ENCODE measurements around the gene EXOC3L1.
A peak's percentile ranks its signal among the peaks of the same experiment; 100 is the strongest.

The EXOC3L1 gene

DNA sequence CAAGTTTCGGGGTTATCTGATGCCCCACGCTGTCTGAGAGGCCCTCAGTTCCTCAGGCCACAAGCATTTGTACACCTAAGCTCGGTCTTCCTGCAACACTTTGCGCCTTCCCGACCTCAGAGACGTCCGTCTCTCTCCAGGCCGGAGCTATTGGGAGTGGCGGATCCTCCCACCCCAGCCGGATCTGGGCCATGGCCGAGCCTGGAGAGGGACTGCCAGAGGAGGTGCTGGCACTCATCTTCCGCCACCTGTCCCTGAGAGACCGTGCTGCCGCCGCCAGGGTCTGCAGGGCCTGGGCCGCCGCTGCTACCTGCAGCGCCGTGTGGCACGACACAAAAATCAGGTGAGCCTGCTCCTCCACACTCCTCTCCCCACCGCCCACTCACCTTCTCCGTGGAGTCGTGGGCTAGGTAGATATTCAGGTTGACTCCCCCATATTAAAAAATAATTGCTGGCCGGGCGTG, 28.3 kb downstream of the EXOC3L1 start:
- DNase-seq: no peak

DNA sequence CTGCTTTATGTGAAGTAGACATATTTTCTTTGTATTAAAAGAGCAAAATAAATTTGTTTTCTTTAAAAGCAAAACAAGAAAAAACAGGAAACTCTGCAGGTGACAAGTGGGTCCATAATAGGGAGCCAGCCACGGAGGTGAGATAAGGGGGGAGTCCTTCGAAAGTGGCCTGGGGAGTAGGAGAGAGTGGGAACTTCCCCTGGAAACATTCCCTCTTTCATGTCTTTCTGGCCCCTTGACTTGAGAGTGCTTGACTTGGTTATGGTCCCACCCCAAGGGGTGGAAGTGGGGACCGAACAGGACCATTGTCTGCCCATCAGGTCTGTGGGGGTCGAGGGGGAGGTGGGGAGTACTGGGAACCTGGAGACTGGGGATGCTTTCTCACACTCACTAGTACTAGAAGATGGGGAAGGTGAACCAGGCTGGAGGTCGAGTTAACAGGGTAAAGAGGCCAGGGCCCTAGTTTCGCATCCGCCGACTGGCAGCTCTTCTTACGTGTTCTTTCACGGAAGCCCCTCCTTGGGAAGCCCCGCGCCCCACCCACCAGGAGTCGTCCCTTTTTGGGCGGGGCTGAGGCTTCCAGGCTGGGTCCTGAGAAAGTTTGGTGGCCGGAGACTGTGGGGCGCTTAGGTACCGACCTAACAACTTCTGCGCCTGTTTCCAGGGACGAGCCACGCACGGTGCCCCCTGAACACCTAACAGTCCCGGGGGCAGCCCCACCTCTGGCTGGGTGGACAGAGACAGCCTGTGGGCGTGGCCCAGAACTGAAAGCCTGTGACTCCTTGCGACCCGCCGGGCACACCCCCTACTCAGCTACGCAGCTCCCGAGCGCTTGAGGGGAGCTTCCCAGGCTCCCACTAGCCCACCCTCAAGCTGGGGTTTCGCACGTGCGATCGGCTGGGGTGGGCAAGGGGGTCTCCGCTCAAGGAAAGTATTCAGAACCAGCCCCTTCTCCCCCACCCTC, 31.0 kb downstream of the EXOC3L1 start:
- DNase-seq: no peak

DNA sequence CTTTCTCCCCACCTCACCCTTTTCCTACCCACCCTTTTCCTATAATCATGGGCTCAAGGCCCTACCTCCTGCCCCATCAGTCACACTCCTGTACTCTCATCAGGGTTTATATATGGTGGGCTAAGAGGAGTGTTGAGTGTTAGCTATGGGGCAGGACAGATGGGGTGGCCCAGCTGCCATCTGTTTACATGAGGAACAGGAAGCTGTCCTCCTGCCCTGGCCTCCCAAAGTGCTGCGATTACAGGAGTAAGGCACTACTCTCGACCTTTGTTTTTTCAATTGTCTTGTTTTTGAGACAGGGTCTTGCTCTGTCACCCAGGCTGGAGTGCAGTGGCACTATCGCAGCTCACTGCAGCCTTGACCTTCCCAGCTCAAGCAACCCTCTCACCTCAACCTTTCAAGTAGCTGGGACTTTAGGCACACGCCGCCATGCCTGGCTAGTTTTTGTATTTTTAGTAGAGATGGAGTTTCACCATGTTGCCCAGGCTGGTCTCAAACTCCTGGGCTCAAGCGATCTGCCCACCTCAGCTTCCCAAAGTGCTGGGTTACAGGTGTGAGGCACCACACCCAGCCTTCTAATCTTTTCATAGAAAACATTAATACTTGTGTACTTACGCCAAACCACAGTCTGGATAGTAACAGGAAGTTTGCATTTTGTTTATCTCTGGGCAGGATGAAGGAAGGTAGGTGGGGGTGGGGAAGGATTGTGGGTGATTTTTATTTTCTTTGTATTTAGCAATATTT, 31.9 kb downstream of the EXOC3L1 start:
- DNase-seq: no peak

DNA sequence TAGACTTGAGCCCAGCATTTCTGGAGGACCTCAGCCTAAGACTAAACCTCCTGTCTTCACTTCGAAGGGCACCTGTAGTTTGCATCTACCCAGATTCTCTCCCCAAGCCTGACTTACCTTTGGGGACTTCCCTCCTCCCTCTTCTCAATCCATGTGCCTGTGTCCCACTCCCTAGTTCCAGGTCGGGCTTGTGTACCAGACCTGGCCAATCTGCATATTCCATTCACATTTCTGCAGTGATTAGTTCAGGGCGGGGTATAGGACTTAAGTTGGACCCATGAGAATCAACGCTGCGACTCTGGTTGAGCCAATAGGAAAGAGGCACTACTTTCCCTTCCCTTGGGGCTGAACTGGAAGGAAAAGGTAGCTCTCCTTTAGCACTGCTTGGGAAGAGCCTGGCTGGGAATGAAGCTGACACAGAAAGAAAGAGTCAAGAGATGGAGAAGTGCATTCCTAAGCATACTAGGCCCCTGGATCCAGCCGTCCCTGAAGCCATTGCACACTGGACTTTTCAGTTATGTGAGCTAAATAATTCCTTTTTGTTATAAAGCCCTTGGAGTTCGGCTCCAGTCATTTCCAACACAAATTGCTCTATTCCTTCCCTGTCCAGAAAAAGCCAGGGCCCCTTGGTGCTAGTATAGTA, 32.7 kb downstream of the EXOC3L1 start:
- no peak for DNase-seq

DNA sequence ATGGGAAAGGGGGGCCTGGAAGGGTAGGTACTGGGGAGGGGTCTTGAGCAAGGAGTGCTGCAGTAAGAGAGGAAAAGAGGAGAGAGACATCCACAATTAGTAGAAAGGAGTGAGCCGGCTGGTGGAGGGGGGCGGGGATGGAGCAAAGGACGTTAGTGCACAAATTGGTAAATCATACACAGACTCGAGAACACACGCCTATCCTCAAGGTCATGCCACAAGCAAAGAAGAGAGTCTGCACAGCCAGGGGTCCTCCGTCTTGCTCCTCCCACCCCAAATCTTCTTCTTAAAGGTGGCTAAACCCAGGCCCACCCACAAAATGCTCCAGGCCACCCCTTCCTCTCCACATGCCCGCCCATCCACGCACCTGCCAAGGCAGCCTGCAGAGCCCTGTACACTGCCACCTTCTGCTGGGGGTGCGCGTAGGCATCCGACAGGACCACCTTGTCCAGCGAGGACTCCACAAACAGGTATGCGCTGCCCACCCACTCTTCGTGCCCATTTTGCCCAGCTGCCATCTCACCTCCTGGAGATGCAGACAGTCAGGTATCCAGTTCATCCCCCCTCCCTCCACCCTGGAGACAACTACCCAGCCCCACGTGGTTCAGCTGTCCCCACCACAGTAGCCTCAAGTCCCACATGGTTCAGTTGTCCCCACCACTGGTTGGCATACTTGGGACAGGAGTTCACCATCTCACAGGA, 33.6 kb downstream of the EXOC3L1 start:
- DNase-seq: no peak

DNA sequence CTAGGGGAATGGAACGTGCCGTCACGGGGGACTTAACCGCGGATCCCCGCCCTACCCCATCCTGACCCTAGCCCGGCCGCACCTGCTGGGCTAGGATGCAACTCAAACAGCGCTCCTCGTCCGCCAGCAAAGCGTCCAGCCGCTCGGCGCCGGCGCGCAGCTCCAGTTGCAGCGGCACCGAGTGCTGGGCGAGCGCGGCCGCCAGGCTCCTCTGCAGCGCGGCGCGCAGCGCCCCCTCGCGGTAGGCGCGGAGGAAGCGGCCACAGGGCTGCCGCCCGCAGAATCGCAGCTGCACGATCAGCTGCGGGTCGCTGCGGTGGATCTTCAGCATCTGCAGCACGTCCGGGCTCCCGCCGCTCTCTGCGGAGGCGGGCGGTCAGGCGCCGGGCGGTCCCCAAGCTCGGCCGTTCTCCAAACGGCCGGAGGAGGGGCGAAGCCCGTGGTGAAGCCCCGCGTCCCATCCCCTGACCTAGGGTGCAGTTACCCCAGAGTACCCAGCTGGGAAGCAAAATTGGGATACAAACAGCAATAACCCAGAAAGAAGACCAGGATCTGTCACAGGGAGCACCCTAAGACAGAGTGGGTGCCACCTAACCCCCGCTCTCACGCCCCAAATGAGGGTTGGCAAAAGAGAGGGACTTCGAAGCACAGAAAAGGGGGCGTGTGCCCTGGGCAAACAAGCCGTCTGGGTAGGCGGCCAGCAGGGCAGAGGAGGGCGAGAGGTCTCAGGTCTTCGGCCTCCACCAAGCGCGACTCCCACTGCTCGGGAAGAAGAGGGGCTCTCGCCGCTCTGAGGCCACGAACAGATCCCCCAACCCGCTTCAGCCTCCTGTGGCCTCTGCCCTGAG, 34.4 kb downstream of the EXOC3L1 start:
- DNase-seq: peak in 1 of 2 experiments; percentile 7

DNA sequence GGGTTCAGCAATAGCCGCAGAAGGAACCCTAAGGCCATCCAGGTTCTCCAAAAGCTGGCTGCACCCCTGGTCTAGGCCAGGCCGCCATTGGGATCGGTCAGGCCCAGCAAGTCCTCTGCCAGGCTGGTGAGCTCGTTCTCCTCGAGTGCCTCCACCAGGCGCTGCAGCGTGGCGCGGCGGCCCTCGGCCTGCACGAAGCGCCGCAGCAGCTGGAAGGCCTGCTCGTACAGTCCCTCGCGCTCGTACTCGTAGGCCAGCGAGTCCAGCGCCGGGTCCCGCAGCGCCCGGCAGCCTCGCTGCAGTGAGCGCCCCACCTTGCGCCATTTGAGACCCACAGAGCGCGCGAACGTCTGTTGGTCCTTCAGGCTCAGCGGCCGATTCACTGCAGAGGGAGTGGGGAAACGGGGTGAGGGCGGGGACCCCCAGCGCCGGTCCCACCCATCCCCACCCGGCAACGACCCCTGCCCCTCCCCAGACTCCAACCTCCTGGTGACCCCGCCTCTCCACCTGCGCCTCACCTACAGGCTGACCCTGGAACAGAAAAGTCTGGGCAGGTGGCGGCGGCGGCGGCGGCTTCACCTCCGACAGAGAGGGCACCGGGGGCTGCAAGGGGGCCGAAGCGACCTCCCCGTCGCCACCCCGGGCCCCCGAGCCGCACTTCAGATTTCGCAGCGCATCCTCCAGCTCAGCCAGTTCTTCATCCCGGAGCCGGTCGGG, 35.2 kb downstream of the EXOC3L1 start:
- DNase-seq: peak in 1 of 2 experiments; percentile 1

DNA sequence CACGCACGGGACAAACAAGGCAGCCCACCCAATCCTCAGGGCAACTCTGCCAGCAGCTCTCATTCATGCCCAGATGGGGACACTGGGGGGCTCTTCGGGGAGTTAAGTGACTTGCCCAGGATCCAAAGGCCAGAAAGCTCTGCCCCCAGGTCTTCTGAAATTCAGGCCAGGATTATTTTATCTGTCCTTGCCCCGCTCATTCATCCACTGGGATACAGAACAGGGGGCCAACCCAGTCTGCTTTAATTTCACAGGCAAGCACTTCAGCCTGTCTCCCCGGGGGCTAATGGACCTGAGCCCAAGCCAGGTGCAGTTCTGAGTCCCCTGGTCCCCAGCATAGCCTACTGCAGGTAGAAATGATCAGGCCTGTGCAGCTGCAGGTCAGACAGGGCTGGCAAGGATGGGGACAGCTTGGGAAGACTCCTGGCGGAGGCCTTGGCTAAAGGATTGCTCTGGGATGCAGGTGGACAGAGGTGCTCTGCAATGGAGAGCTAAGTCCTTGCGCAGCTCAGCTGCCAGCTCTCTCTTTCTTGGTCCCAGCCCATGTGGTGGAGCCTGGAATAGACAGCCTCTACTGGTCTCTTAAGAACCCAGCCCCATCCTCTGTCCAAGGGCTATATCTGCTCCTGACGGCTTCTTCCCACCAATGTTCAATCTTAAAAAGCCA, 38.4 kb downstream of the EXOC3L1 start:
- no peak for DNase-seq

DNA sequence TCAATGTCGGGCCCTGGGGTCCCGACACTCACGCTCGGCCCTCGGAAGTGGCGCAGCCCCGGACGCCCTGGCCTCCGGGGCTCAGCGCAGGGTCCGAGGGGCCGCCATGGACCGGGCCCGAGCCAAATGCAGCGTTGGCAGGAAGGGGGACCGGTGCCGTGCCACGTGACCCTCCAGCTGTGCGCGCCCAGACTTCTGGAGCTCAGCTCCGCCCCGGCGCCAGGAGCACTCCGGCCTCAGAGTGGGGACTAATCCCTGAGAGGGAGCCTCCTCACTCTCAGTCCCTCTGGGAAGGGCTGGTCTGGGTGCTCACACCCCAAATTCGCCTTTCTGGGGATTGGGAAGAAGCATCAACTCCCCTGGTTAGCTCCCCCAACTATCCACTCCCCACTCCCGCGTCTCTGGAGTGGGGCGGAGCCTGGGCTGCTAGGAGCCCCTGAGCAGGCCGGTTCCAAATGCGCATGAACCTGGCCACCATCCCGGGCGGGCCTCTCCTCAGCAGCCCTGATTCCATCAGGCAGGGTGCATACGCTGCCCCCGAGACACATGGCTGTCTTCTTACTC, 39.0 kb downstream of the EXOC3L1 start, which contains the start of gene B3GNT9:
Gene B3GNT9 (minus strand): TSS at position 166 of the 564 bp plus-strand sequence. CDS start 513 bp downstream, outside the sequence.
- DNase-seq: no peak

DNA sequence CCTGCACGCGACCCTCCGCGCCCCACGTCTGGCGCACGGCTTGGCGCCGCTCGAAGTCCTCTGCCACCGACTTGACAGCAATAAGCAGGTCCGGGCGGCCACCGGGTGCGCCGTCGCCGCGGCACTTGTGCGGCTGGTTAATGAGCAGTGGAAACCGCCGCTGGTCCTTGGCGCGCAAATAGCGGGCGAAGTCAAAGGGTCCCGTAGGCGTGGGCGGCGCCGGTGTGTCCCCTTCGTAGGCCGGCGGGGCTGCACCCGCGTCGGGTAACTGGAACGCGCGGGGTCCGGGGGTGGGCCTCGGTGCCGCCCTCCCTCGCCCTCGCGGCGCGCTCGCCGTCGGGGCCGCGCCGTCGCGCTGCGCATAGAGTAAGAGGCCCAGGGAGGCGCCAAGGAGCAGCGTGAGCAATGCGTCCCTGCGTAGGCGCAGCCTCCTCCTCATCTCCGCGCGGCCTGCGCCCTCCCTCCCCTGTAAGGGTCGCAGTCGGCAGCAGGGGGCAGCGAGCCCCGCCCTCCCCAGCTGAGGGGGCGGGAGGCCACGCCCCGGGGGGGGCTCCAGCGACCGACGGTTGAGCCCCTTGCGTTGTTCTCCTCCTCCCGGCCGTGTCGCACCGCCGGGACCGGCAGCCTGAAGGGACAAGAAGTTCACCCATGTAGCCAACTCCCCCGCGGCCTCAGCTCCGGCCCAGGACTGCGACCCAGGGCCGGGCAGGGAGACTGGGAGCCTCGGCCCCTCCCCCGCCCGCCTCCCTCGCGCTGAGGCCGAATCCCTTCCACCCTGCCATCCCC, 39.7 kb downstream of the EXOC3L1 start:
- DNase-seq: no peak

DNA sequence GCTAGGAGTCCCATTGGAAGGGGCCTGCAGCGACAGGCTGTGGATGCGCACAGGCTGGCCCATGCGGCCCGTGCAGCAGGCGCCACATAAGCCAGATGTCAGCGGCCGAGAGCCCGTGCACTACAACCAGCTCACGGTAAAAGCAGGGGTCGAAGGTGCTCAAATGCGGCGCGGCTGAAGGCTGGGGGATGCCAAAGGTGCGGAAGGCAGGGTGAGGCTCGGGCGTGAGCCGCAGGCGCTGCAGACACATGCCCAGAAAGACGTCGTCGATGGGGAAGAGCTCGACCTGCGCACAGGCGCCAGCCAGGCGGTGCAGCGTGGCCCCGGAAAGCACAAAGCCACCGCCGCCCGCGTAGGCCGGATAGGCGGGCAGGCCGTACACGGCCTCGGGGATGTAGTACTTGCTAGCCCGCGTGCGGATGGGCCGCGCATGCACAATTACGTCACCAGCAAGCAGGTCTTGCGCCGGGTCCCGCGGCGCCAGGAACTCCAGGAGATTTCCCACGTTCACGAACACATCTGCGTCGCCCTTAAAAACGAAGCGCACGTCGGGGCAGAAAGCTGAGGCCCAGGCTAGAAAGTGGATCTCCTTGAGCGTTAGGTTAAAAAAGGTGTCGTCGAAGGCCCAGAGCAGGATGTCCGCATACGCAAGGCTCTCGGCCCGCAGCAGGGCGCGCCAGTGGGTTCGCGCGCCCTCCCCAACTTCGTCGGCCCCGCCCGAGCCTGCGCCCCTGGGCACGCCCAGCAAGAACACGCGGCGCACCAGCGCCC, 40.5 kb downstream of the EXOC3L1 start:
- DNase-seq: no peak

DNA sequence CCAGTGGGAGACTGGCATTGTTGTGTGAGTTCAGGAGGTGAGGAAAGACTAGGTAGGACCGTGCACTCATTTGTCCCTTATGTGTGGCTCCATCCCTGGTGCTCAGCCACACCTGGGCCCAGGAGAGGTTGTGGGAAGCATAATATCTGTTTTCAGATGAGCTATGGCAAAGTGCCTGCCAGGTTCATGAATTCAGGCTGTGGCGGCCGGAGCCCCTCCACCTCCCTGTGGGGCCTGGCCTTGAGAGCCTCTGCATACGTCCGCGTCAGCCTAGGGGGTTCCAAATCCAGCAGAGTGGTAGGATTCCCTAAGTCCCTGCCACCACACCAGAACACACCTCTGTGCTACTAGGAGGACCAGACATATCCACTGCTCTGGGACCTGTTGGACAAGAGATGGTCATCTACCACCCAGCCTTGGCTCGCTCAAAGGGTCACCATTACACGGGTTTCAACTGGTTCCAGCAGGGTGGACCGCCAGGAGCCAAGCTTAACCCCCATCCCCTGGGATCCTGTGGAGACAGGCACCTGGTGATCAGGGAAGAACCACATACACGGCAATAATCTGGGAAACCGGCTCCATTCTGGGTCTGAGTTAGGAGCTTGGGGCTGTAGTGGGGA, 41.2 kb downstream of the EXOC3L1 start:
- DNase-seq: no peak

DNA sequence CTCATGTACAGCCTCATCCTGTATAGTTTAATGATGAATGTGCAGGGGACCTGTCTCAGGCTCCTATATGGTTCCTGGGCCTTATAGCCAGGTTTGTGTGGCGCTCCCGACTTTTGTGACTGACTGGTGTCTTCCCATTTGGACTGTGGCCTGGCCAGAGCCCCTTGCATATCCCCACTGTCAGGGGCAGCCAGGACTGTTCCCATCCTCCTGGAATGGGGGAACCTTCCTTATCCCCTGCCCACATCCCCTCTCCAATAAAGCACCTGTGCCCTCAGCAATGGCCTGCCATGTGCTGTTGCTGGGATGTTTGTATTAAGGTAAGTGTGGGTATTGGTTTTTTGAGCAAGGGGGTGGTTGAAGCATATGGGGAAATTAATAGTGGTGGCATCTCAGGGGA, 41.7 kb downstream of the EXOC3L1 start:
- DNase-seq: no peak

DNA sequence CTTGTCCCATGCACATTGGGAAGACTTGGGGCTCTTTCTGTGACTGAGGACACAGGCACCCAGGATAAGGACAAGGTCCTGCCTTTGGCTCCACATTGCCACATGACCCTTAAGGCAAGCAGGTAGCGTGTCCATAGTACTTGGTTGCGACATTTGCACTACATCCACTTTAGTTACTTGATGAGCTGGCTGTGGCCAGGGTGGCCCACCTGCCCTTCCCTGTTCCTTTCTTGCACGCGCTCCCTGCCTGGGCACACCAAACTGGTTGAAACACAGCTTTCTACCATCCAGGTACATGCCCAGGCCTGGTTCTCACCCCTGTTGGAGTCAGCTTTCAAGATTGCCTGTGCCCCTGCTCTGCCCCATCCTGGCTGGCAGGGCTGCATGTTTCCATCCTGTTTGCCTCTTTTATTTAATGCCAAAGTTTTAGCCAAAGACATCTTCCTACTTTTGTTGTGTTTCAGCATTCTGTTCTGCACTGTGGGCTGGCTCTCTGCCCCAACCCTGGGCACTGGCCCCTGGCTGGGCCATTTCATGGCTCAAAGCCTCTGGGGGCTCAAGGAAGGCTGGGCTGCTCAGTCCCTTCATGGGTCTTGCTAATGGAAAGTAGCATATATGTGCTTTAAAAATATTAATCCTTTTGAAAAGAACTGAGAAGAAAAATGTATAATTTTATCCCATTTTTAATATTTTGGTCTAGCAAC, 42.3 kb downstream of the EXOC3L1 start:
- DNase-seq: no peak

DNA sequence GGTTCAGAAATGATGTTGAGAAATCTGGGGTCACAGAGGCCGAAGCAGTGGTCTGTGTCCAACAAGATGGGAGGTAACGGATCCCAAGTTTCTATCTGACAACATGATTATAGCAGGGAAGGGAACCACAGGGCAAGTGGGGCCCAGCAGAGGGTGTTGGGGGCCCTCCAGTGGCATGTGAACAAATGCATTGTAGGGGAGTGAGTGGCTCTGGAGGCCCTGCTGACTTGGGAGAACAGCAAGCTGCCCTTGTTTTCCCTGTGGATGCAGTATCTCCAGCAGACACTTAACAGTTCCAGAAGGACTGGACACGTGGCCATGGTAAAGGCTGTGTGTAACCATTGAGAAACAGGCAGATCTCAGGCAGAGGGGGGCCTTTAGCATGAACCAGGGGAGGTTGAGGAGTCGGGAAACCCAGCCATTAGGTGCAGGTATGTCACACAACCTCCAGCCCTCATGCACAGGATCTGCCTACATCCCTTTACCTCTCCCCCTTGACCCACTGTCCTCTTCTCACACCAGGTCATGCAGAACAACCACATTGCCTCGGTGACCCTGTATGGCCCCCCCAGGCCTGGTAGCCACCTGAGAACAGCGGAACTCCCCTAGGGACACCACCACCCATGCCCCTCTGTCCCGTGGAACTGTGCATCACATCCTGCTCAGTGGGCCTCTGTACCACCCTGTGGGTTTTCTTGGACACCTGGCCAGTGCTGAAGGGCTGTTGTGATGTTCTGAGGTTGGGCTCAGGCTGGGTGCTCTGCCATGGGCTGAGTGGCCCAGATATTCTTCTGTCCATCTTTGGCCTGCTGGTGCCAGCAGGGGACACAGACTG, 43.2 kb downstream of the EXOC3L1 start:
- DNase-seq: no peak

DNA sequence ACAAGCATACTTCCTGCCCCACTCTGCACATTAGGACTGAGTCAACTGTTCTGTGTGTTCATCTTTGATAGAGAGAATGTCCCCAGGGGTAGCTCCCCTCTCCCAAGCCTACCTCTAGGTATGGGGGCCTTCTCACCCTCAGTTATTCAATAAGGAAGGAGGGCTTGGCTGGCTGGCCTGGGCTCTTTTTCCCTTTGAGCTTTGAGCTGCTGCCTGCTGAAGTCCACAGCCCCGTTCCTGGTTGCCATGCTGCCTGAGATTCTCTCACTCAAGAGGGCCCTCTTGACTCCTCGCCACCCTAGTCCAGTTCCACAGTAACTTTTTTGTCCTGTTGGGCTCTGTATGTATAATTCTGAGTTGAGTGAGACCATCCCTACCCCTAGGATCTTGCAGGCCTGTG, 44.2 kb downstream of the EXOC3L1 start:
- DNase-seq: no peak
